ENCODE data around the gene ERBB2.

The ERBB2 gene

GRCh38 chr17:39666231-39666600 lies 33.6 kb upstream of the ERBB2 start:
- no peak for DNase-seq

GRCh38 chr17:39666601-39667261 lies 33.1 kb upstream of the ERBB2 start:
- DNase-seq = no peak

GRCh38 chr17:39667262-39667944 lies 32.5 kb upstream of the ERBB2 start:
- no peak for DNase-seq

- DNase-seq = peak; percentile 83
Measured at GRCh38 chr17:39667945-39668924, 31.6 kb upstream of the ERBB2 start, which contains the start of gene PNMT. TSS of gene PNMT (plus strand) at chr17:39668453. CDS start at chr17:39668476, 23 bp downstream.

GRCh38 chr17:39669897-39670735 lies 29.7 kb upstream of the ERBB2 start:
- DNase-seq = no peak

GRCh38 chr17:39670746-39671145 lies 29.1 kb upstream of the ERBB2 start:
- no peak for DNase-seq

- DNase-seq = peak; percentile 20
Measured at GRCh38 chr17:39671651-39672521, 28.0 kb upstream of the ERBB2 start.

- no peak for DNase-seq
Measured at GRCh38 chr17:39672522-39673334, 27.1 kb upstream of the ERBB2 start.

- DNase-seq = no peak
Measured at GRCh38 chr17:39673335-39674081, 26.4 kb upstream of the ERBB2 start.

- no peak for DNase-seq
Measured at GRCh38 chr17:39674179-39674578, 25.7 kb upstream of the ERBB2 start.

- no peak for DNase-seq
Measured at GRCh38 chr17:39674702-39675389, 25.0 kb upstream of the ERBB2 start.

GRCh38 chr17:39675390-39676082 lies 24.3 kb upstream of the ERBB2 start:
- DNase-seq = no peak

GRCh38 chr17:39676198-39676819 lies 23.6 kb upstream of the ERBB2 start:
- peak; percentile 42 for DNase-seq

GRCh38 chr17:39677072-39677471 lies 22.8 kb upstream of the ERBB2 start:
- no peak for DNase-seq

GRCh38 chr17:39677542-39678339 lies 22.1 kb upstream of the ERBB2 start:
- no peak for DNase-seq

GRCh38 chr17:39678340-39679116 lies 21.3 kb upstream of the ERBB2 start:
- no peak for DNase-seq

All from activated CD4-positive, alpha-beta T cell treated with anti-CD3 and anti-CD28 coated beads for 48 hours (primary cell).